ENCODE results near the gene SSBP3.

- TF ChIP-seq CTCF (IDR thresholded peaks at IDR 0.05): no peak
- no peak for TF ChIP-seq POLR2A (IDR thresholded peaks at IDR 0.05)
- TF ChIP-seq POLR2AphosphoS5 (IDR thresholded peaks at IDR 0.05; ENCODE audit: insufficient read depth in 1 of 2, low read depth in 1 of 2): no peak
These were observed 19.0 kb upstream of the SSBP3 start for GRCh38 chr1:54425152-54425584.
